GM12874 (cell line): ENCODE results near the gene PADI4.

Source experiments
- TF ChIP-seq, protein P1 (sequence below): IDR thresholded peaks from 2 replicates; pipeline ENCODE4 v1.5.1; 2011; ENCODE audit warnings: low read depth, mild to moderate bottlenecking, control low read depth, low read length, moderate library complexity; ENCODE audit not compliant: insufficient read depth

Gene PADI4

GRCh38 chr1:17286646-17287045, 21.4 kb upstream of the PADI4 start:
- TF ChIP-seq, protein P1, sequence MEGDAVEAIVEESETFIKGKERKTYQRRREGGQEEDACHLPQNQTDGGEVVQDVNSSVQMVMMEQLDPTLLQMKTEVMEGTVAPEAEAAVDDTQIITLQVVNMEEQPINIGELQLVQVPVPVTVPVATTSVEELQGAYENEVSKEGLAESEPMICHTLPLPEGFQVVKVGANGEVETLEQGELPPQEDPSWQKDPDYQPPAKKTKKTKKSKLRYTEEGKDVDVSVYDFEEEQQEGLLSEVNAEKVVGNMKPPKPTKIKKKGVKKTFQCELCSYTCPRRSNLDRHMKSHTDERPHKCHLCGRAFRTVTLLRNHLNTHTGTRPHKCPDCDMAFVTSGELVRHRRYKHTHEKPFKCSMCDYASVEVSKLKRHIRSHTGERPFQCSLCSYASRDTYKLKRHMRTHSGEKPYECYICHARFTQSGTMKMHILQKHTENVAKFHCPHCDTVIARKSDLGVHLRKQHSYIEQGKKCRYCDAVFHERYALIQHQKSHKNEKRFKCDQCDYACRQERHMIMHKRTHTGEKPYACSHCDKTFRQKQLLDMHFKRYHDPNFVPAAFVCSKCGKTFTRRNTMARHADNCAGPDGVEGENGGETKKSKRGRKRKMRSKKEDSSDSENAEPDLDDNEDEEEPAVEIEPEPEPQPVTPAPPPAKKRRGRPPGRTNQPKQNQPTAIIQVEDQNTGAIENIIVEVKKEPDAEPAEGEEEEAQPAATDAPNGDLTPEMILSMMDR: no peak

- TF ChIP-seq, protein P1: no peak
Measured at GRCh38 chr1:17287130-17287776, 20.7 kb upstream of the PADI4 start.

GRCh38 chr1:17289721-17290120, 18.3 kb upstream of the PADI4 start:
- TF ChIP-seq, protein P1: no peak

- TF ChIP-seq, protein P1: no peak
Measured at GRCh38 chr1:17290553-17290952, 17.4 kb upstream of the PADI4 start.

DNA sequence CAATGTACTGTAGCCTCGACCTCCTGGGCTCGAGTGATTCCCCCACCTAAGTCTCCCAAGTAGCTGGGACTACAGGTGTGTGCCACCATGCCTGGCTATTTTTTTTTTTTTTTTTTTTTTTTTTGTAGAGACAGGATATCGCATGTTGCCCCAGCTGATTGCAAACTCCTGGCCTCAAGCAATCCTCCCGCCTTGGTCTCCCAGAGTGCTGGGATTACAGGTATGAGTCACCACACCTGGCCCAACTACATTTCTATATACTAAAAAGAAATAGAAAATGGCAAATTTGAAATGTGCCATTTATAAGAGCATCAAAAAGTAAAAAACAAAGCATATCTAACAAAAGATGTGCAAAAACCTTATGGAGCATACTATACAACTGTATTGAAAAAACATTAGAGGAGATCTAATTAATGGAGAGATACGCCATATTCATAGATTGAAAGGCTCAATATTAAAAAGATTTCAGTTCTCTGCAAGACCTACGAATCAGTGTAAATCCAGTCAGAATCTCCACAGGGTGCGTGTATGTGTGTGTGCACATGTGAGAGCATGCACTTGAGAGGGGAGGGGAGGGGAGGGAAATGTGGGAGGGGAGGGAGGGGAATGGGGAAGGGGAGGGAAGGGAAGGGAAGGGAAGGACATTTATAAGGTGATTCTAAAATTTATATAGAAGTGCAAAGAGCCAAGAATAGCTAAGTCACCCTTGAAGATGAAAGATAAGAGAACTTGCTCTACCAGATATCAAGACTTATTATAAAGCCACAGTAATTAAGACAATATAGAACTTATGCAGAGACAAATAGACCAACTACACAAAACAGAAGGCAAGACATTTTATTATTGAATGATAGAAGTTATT, 15.5 kb upstream of the PADI4 start:
- TF ChIP-seq, protein P1: no peak

DNA sequence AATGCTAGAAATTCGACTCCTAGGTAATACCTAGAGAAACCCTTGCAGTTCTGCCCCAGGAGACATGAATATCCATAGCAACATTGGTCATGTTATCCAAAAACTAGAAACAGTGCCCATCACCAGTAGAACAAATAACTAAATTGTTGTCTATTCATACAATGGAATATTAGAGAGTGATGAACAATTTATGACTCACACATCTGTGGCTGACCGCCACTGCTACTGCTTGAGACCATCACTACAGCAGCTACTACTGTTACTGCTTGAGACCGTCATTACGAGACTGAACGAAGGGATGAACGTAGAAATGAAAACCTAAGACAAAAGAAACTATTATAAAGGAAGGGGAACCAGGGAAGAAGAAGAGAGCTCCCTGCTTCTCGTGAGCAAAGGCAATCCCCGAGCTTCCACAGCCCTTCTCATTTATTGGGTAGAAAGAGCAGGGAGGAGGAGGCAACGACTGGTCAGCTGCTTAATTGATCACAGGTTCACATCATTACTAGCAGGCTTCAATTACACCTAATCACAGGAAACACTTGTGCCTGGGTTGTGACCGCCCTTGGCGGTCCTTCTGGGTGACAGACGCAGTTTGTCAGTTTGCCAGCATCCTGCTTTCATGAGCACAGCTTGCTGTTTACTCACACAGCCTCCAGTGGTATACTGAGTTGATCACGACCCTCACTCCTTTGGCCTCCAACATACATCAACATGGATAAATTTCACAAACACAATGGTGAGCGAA, 14.1 kb upstream of the PADI4 start:
- TF ChIP-seq, protein P1: no peak

DNA sequence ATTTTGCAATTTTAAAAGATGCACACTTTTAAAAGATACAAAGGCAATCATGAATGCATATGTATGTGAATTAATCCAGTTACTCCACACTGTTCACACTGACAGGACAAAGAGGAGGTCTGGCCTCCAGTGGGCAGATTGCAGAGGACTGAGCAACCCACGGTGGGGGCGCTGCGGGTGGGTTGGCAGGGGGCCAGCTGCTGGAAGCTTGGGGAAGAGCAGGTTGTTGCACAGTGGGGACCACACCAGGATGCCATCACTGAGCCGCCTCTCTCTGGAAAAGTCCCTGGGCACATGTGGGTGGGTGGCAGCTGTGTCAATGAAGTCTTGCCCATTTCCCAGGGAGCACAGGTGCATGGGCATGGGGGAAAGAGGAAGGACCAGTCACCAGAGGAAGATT, 12.7 kb upstream of the PADI4 start:
- TF ChIP-seq, protein P1: no peak
